Activated B cell treated with CpG ODN at 0.5 μM for 24 hours (primary cell): ENCODE measurements around the gene ZNF787. TPM values are rescaled to one million over a fixed set of nuclear protein-coding genes. Genes with fewer than 3 reads are reported as not detected.

Experiments
- ATAC-seq: fragments of 200-7000 bp; cut with Tn5 transposase; one replicate; pipeline ENCODE4 v1.10.0; 2021; ENCODE audit warnings: low read depth, mild to moderate bottlenecking, moderate library complexity
- CTCF ChIA-PET: fragments of 350-600 bp; sonication (Branson Sonifier 250); formaldehyde crosslinking; loops from one replicate; lab custom pipeline; 2021; ENCODE audit warnings: antibody characterized with exemption; lab: Charles Lee
- POLR2A ChIA-PET: fragments of 350-600 bp; sonication (Branson Sonifier 250); formaldehyde crosslinking; loops from one replicate; lab custom pipeline; 2021; ENCODE audit warnings: antibody characterized with exemption; lab: Charles Lee
- DNase-seq: peaks from one replicate; pipeline ENCODE4 v3.0.0; 2022
- H3K27ac Mint-ChIP-seq: one replicate; pipeline ENCODE4 v1.8.0; 2020; ENCODE audit warnings: mixed read lengths
- H3K27me3 Mint-ChIP-seq: one replicate; pipeline ENCODE4 v1.8.0; 2021; ENCODE audit warnings: mixed read lengths
- H3K36me3 Mint-ChIP-seq: one replicate; pipeline ENCODE4 v1.8.0; 2021; ENCODE audit warnings: low read depth, mixed read lengths
- H3K4me1 Mint-ChIP-seq: one replicate; pipeline ENCODE4 v1.8.0; 2021; ENCODE audit warnings: mixed read lengths
- H3K4me3 Mint-ChIP-seq: one replicate; pipeline ENCODE4 v1.8.0; 2020; ENCODE audit warnings: mild to moderate bottlenecking, mixed read lengths
- H3K9me3 Mint-ChIP-seq: one replicate; pipeline ENCODE4 v1.8.0; 2020; ENCODE audit warnings: mixed read lengths
- intact Hi-C: fragments of 100-400 bp; cut with micrococcal nuclease; formaldehyde crosslinking; loops from one replicate; pipeline ENCODE4 v1.15.1; 2024
- total RNA-seq: library from RNA; stranded (reverse); gene quantifications from 2 replicates; pipeline ENCODE4 v1.2.3, GENCODE V29; 2022
- TF ChIP-seq, protein P1 (sequence below): fragments of 200-600 bp; IDR thresholded peaks from one replicate; pipeline ENCODE4 v1.8.0; 2022; ENCODE audit warnings: antibody characterized with exemption, mild to moderate bottlenecking

ZNF787 gene
- total RNA-seq, 1 donor from 2014 or later = 42.3 TPM

DNA sequence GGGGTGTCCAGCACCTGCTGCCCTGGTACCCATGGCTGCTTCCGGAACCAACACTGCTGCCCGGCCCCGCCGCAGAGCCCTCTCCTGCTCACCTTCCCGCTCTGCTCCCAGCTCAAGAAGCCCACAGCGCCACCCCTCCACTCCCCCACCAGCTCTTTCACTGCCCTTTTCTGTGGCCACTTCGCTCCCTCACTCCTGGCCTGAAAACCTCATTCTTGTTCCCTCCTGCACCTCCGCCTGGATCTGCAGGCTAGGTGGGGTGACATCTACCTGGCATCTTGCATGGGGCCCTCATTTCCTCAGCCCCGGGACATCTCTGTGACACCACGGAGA lies 6.4 kb downstream of the ZNF787 start:
- CTCF ChIA-PET = no interaction called here
- peaks cover 84% of the 10 kb centered on the region for H3K4me1 Mint-ChIP-seq
- no peaks in the 10 kb centered on the region for H3K27me3 Mint-ChIP-seq
- ATAC-seq = no peak
- TF ChIP-seq, protein P1, sequence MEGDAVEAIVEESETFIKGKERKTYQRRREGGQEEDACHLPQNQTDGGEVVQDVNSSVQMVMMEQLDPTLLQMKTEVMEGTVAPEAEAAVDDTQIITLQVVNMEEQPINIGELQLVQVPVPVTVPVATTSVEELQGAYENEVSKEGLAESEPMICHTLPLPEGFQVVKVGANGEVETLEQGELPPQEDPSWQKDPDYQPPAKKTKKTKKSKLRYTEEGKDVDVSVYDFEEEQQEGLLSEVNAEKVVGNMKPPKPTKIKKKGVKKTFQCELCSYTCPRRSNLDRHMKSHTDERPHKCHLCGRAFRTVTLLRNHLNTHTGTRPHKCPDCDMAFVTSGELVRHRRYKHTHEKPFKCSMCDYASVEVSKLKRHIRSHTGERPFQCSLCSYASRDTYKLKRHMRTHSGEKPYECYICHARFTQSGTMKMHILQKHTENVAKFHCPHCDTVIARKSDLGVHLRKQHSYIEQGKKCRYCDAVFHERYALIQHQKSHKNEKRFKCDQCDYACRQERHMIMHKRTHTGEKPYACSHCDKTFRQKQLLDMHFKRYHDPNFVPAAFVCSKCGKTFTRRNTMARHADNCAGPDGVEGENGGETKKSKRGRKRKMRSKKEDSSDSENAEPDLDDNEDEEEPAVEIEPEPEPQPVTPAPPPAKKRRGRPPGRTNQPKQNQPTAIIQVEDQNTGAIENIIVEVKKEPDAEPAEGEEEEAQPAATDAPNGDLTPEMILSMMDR = no peak
- H3K27ac Mint-ChIP-seq = peak overlapping the region; percentile 74
- intact Hi-C loops = no loop called here
- H3K36me3 Mint-ChIP-seq = peaks cover 12% of the 10 kb centered on the region
- no peak for DNase-seq
- no peaks in the 10 kb centered on the region for H3K9me3 Mint-ChIP-seq
- POLR2A ChIA-PET = no interaction called here
- peak overlapping the region; percentile 35 for H3K4me3 Mint-ChIP-seq

DNA sequence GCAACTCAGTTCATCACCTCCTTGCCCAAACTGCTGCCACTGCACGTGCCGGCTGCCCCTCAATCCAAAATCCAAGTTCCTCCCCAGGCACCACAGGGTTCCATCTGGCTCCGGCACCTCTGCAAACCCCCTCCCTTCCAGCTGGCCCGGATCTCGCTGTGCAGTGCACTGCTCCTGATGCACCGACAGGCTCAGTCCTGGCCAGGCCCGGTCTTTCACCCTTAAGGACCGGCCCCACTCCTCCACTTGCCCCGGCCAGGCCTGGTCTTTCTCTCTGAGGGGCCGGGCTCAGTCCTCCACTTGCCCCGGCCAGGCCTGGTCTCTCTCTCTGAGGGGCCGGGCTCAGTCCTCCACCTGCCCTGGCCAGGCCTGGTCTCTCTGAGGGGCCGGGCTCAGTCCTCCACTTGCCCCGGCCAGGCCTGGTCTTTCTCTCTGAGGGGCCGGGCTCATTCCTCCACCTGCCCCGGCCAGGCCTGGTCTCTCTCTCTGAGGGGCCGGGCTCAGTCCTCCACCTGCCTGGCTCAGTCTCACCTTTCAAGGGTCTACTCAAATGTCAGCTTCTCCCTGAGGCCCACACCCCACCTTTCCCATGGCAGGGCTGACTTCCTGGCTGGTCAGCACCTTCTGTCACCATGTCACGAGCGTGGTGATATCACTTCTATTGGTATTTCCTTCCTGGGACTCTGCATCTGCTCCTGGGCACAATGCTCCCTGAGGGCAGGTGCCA lies 6.9 kb downstream of the ZNF787 start:
- POLR2A ChIA-PET = no interaction called here
- TF ChIP-seq, protein P1 = no peak
- no peak for ATAC-seq
- Mint-ChIP-seq H3K27me3 (no peaks in the 10 kb centered on the region), H3K4me1 (peaks cover 83% of the 10 kb centered on the region), H3K27ac (peak overlapping the region; percentile 78), H3K36me3 (peaks cover 12% of the 10 kb centered on the region), H3K4me3 (peak overlapping the region; percentile 35), H3K9me3 (no peaks in the 10 kb centered on the region)
- intact Hi-C loops = no loop called here
- CTCF ChIA-PET = no interaction called here
- no peak for DNase-seq

- H3K36me3 Mint-ChIP-seq = peaks cover 12% of the 10 kb centered on the region
- CTCF ChIA-PET = no interaction called here
- peak overlapping the region; percentile 61 for H3K4me3 Mint-ChIP-seq
- TF ChIP-seq, protein P1 = no peak
- no peaks in the 10 kb centered on the region for H3K27me3 Mint-ChIP-seq
- ATAC-seq (peak; percentile 15), DNase-seq (no peak)
- POLR2A ChIA-PET = interaction anchor here (0.6 to 4.0 kb wide), 2 partner anchors 7 to 28 kb away, joined by 14 to 51 read pairs; partner anchors contain the start of genes ZNF444 and ZNF787
- peaks cover 82% of the 10 kb centered on the region for H3K4me1 Mint-ChIP-seq
- H3K27ac Mint-ChIP-seq = peak overlapping the region; percentile 78
- intact Hi-C loops = no loop called here
- no peaks in the 10 kb centered on the region for H3K9me3 Mint-ChIP-seq
These were observed 7.9 kb downstream of the ZNF787 start for GRCh38 chr19:56113074-56113632.

DNA sequence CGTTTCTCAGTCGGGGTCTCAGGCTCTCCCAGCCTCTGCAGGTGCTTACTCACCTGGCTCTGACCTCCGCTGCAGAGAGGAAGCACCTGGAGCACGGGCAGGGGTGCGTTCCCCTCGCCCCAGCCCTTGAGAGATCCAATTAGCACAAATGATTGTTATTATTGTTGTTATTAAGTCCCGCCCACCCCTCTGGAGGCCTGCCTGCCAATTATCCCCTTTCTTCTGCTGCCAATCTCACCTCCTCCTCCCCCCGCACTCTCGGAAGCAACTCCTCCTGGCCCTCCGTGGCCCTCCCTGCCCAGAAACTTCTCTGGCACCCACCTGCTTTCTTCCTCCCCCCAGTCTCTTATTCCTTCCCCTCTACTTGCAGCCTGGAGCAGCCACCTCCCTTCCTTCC lies 8.8 kb downstream of the ZNF787 start:
- H3K4me3 Mint-ChIP-seq = peak overlapping the region; percentile 58
- POLR2A ChIA-PET = interaction anchor here (0.6 to 4.0 kb wide), 4 partner anchors 8 to 1885 kb away, joined by 3 to 51 read pairs (median 4); partner anchors contain the start of gene ZNF787
- no peak for ATAC-seq

More for the DNA sequence above, 8.8 kb downstream of the ZNF787 start:
- intact Hi-C loops = no loop called here
- Mint-ChIP-seq H3K27ac (peak overlapping the region; percentile 84), H3K36me3 (peaks cover 9% of the 10 kb centered on the region), H3K4me1 (peaks cover 80% of the 10 kb centered on the region), H3K27me3 (no peaks in the 10 kb centered on the region), H3K9me3 (no peaks in the 10 kb centered on the region)
- no peak for DNase-seq
- TF ChIP-seq, protein P1 = no peak
- CTCF ChIA-PET = interaction anchor here (1.0 kb wide), 1 partner anchor 141 kb away, joined by 3 read pairs; no protein-coding TSS in a partner anchor
